ENCODE results near the gene STK38.
A peak's percentile ranks its signal among the peaks of the same experiment; 100 is the strongest.
"Not testable (repeated sequence)": the region's sequence is repeated elsewhere in the genome, so short reads cannot be mapped to it uniquely, and the experiment has no call there.

STK38 gene

DNA sequence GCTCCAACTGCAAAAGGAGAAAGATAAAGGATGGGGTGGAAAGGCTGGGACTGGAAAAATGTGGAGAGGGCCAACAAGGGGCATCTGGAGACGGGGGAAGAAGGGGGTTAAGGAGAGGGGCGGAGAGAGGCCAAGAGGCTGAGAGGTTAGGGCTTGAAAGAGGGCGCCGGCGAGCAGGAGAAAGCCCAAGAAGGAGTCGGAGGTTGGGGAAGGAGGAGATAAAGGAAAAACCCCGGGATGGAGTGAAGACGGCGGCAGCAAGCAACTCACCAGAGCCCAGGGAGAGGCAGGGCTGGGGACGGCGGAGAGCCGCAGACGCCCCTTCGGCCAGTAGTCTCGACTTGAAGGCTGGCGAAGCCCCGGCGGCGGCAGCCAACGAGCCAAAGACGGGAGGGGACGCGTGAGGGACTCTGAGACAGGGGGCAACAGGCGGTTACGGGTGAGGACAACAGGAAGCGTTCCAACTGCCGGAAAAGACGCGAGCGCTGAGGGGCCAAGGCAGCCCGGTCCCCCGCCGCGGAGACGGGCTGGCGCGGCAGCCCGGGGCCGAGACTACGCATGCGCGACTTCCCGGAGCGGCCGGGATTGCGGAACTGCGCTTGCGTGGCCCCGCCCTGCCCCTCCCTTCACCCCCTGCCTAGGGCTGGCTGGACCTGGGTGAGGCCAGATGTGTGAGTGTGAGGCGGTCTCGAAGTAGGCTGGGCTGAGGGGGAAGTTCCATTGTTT lies at the start of gene STK38:
STK38 (minus strand) TSS at position 560 of the 726 bp plus-strand sequence. CDS start 7,277 bp downstream, outside the sequence.
- H3K36me3 ChIP-seq, result peaks cover 22% of the 10 kb centered on the region
- H3K9me3 ChIP-seq, result no peaks in the 10 kb centered on the region
- H3K4me1 ChIP-seq, result peaks cover 76% of the 10 kb centered on the region
- no peaks in the 10 kb centered on the region for H3K27me3 ChIP-seq
- peak within 1 kb of the TSS; percentile 92 for H3K4me2 ChIP-seq
- H3K9ac ChIP-seq, result peak within 1 kb of the TSS; percentile 97
- peak within 1 kb of the TSS; percentile 98 for H3K27ac ChIP-seq
- no peak for TF ChIP-seq Cebpa-rat (IDR thresholded peaks at IDR 0.05)
- peaks cover 42% of the 10 kb centered on the region for H4K20me1 ChIP-seq
- peak within 1 kb of the TSS; percentile 80 for H3K4me3 ChIP-seq

- H3K4me1 ChIP-seq, result peaks cover 61% of the 10 kb centered on the region
- peak overlapping the region; percentile 82 for H3K4me3 ChIP-seq
- H3K4me2 ChIP-seq, result peak overlapping the region; percentile 82
- no peak for TF ChIP-seq Cebpa-rat (IDR thresholded peaks at IDR 0.05)
- peak overlapping the region; percentile 100 for H3K9ac ChIP-seq
- peaks cover 70% of the 10 kb centered on the region for H4K20me1 ChIP-seq
- peak overlapping the region; percentile 99 for H3K27ac ChIP-seq
- H3K27me3 ChIP-seq, result no peaks in the 10 kb centered on the region
- peaks cover 58% of the 10 kb centered on the region for H3K36me3 ChIP-seq
- no peaks in the 10 kb centered on the region for H3K9me3 ChIP-seq
These were observed 49.1 kb upstream of the STK38 start for GRCh38 chr6:36596356-36596755.

- no peaks in the 10 kb centered on the region for H3K9me3 ChIP-seq
- H3K4me3 ChIP-seq, result peak overlapping the region; percentile 82
- H3K36me3 ChIP-seq, result peaks cover 45% of the 10 kb centered on the region
- H3K4me2 ChIP-seq, result peak overlapping the region; percentile 82
- peaks cover 57% of the 10 kb centered on the region for H4K20me1 ChIP-seq
- H3K27me3 ChIP-seq, result no peaks in the 10 kb centered on the region
- peak overlapping the region; percentile 100 for H3K9ac ChIP-seq
- peak overlapping the region; percentile 99 for H3K27ac ChIP-seq
- H3K4me1 ChIP-seq, result peaks cover 61% of the 10 kb centered on the region
- no peak; the same call in 1 of the 2 replicates for TF ChIP-seq Cebpa-rat (IDR thresholded peaks at IDR 0.05)
These were observed 47.8 kb upstream of the STK38 start for GRCh38 chr6:36594816-36595643.

DNA sequence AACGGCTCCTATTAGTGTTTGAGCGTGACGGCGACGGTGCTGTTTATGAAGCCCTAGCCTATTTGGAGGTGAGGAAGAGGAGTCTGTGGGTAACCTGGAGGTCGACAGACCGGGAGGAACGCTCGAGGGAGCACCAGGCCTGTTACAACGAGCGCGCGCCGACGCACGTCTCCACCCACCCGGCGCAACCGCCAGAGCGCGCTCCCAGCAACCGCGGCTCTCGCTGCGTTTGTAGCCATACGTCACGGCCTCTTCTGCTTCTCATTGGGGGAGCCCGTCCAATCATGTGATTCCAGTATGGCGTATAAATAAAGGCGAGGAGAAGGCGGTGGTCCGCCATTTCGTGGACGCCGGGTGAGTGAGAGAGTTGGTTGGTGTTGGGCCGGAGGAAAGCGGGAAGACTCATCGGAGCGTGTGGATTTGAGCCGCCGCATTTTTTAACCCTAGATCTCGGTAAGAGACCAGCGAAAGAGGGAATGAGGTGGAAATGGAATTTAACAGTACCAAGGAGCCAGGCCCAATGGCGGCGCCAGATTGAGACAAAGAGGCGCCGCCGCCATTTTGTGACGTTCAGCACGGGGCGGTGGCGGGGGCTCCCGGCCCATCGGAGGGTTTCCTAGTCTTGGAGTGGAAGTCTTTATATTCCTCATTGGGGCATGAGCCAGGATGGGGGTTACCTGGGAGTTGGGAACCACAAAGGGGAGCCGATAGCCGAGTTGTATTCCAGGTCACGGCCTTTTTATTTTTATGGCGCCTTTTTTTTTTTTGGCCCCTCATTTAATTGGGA lies 46.9 kb upstream of the STK38 start, which contains the start of gene SRSF3:
SRSF3 (plus strand) TSS at position 334 of the 787 bp plus-strand sequence. CDS start 2,401 bp downstream, outside the sequence.
- H3K4me3 ChIP-seq, result peak within 1 kb of the TSS; percentile 82
- H3K9ac ChIP-seq, result peak within 1 kb of the TSS; percentile 100
- H3K4me1 ChIP-seq, result peaks cover 61% of the 10 kb centered on the region
- H3K27ac ChIP-seq, result peak within 1 kb of the TSS; percentile 99
- H3K36me3 ChIP-seq, result peaks cover 37% of the 10 kb centered on the region
- H3K9me3 ChIP-seq, result no peaks in the 10 kb centered on the region
- H3K4me2 ChIP-seq, result peak within 1 kb of the TSS; percentile 94
- H3K27me3 ChIP-seq, result no peaks in the 10 kb centered on the region
- no peak for TF ChIP-seq Cebpa-rat (IDR thresholded peaks at IDR 0.05)
- H4K20me1 ChIP-seq, result peaks cover 49% of the 10 kb centered on the region

GRCh38 chr6:36593569-36594028 lies 46.3 kb upstream of the STK38 start:
- Histone ChIP-seq H3K9ac (peak overlapping the region; percentile 100), H3K4me3 (peak overlapping the region; percentile 82), H3K9me3 (no peaks in the 10 kb centered on the region), H3K27ac (peak overlapping the region; percentile 99), H3K27me3 (no peaks in the 10 kb centered on the region), H3K36me3 (peaks cover 31% of the 10 kb centered on the region), H3K4me2 (peak overlapping the region; percentile 94), H4K20me1 (peaks cover 43% of the 10 kb centered on the region), H3K4me1 (peaks cover 61% of the 10 kb centered on the region)
- no peak for TF ChIP-seq Cebpa-rat (IDR thresholded peaks at IDR 0.05)

GRCh38 chr6:36592221-36592655 lies 45.0 kb upstream of the STK38 start:
- no peak for TF ChIP-seq Cebpa-rat (IDR thresholded peaks at IDR 0.05)
- Histone ChIP-seq H3K9ac (peak overlapping the region; percentile 100), H3K27ac (peak overlapping the region; percentile 99)

GRCh38 chr6:36590237-36590636 lies 43.0 kb upstream of the STK38 start:
- H3K27me3 ChIP-seq, result no peaks in the 10 kb centered on the region
- TF ChIP-seq Cebpa-rat (IDR thresholded peaks at IDR 0.05), result no peak
- H3K27ac ChIP-seq, result peak overlapping the region; percentile 99
- H3K9ac ChIP-seq, result no peak overlapping the region
- peaks cover 80% of the 10 kb centered on the region for H3K4me1 ChIP-seq
- no peaks in the 10 kb centered on the region for H3K9me3 ChIP-seq
- peak overlapping the region; percentile 94 for H3K4me2 ChIP-seq
- no peak overlapping the region for H3K4me3 ChIP-seq
- H3K36me3 ChIP-seq, result no peaks in the 10 kb centered on the region; the same call in 1 of the 2 replicates
- peaks cover 9% of the 10 kb centered on the region for H4K20me1 ChIP-seq

More at GRCh38 chr6:36592221-36592655, 45.0 kb upstream of the STK38 start:
- Histone ChIP-seq H4K20me1 (peaks cover 29% of the 10 kb centered on the region), H3K4me2 (peak overlapping the region; percentile 94), H3K4me1 (peaks cover 61% of the 10 kb centered on the region), H3K27me3 (no peaks in the 10 kb centered on the region), H3K9me3 (no peaks in the 10 kb centered on the region), H3K36me3 (peaks cover 17% of the 10 kb centered on the region), H3K4me3 (peak overlapping the region; percentile 82)

GRCh38 chr6:36589025-36589400 lies 41.7 kb upstream of the STK38 start:
- not testable (repeated sequence) for H3K4me2 ChIP-seq, H4K20me1 ChIP-seq, H3K36me3 ChIP-seq, H3K4me3 ChIP-seq, H3K9ac ChIP-seq, H3K9me3 ChIP-seq, H3K27ac ChIP-seq, H3K27me3 ChIP-seq
- peaks cover 93% of the 10 kb centered on the region for H3K4me1 ChIP-seq

GRCh38 chr6:36586606-36587005 lies 39.3 kb upstream of the STK38 start:
- peak overlapping the region; percentile 57 for H3K4me2 ChIP-seq

More at GRCh38 chr6:36586606-36587005, 39.3 kb upstream of the STK38 start:
- peak overlapping the region; percentile 66 for H3K27ac ChIP-seq
- H3K4me3 ChIP-seq, result no peak overlapping the region
- no peak for TF ChIP-seq Cebpa-rat (IDR thresholded peaks at IDR 0.05)
- no peaks in the 10 kb centered on the region for H3K36me3 ChIP-seq
- no peak overlapping the region for H3K9ac ChIP-seq
- H4K20me1 ChIP-seq, result no peaks in the 10 kb centered on the region
- no peaks in the 10 kb centered on the region for H3K27me3 ChIP-seq
- H3K9me3 ChIP-seq, result no peaks in the 10 kb centered on the region
- peaks cover 92% of the 10 kb centered on the region for H3K4me1 ChIP-seq

Data from BLaER1 (cell line).